ENCODE results near the gene FARSB. TPM values are rescaled to one million over a fixed set of nuclear protein-coding genes. Genes with fewer than 3 reads are reported as not detected.
"Not testable (repeated sequence)": the region's sequence is repeated elsewhere in the genome, so short reads cannot be mapped to it uniquely, and the experiment has no call there.

The FARSB gene
- polyA plus RNA-seq, 12 donors = 16.3 to 31.7 (median 27.5) TPM; not detected in 1

DNA sequence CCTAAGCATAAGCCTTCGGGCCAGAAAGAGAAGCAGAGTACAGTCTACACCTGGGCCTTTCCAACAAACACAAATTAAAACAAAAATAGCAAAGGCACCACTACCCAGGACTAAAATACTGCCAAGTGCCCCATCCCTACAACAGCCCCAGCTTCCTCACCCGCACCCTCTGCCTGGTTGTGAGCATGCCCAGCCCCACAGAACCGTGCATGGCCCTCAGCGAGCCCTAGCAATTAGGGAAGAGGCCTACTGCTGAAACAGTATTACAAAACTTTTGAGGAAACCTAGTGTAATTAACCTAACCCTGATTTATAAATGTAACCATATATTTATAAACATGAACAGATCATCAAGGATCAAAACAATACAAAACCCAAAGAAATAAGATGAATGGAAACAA lies 44.2 kb downstream of the FARSB start:
- no peak for DNase-seq

- DNase-seq = no peak
Observed at GRCh38 chr2:222610746-222611145, 45.1 kb downstream of the FARSB start.

GRCh38 chr2:222609381-222609780 lies 46.5 kb downstream of the FARSB start:
- no peak for DNase-seq

- DNase-seq = no peak
Observed at GRCh38 chr2:222608081-222608480, 47.8 kb downstream of the FARSB start.

DNA sequence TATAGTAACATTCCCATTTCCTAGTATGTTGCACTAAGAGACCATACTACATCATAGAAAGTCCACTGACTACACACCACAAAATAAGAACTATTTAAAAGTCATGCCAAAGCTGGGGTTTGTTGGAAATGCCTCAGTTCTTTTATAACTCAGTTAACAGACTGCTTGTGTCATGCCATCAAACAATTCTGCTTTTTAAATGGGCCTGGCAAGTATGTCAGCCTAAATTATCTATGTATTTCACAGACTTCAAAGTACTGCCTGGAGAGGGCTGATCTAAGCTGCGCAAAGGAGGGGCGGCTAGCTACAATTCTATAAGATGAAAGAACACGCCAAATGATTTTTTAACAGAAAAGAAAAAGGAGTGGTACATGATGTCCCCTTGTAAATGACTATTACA lies 49.6 kb downstream of the FARSB start:
- DNase-seq = no peak

DNA sequence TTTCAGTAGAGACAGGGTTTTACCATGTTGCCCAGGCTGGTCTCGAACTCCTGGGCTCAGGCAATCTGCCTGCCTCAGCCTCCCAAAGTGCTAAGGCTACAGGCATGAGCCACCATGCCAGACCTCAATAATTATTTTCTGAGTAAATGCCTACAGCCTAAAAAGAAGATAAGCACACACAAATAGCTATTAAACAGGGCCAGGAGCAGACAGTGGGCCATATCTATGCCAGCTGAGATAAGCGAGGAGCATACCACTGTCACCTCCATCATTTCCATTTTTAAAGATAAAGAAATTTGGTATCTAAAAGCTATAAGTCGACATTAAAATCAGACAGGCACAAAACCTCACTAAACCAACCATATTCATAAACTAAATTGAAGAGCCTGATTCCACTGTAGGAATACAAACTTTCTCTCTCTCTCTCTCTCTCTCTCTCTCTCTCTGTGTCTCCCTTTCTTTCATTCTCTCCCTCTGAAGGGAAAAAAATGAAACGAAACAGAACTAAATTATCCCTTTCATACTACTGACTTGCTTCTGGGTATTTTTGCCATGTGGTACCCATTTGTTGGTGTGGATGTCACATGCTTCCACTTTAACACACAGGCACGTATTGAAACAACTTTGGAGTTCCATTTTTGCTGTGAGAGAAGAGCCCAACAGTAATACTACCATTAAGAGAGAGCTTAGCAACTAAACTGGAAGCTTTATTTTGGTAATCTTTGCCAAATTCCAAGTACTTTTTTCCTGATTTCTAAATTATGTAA lies 51.0 kb downstream of the FARSB start:
- DNase-seq = no peak

GRCh38 chr2:222603501-222603900 lies 52.4 kb downstream of the FARSB start:
- no peak for DNase-seq

DNA sequence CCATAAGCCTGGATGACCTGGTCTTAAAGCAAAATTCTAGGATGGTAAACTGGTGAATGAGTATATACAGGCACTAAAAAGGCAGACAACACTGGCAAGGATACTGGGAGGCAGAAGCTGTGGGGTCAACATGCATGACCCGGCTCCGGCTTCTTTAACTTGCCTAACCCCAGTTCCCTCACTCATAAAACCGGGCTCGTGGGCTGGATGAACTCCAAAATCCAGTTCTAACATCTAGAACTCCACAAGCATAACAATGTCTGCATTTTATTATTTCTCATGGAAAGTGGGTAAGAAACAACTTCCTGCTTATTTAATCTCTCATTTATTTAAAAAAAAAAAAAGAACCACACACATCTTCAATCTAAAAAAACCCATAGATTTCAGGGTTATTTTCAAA lies 57.3 kb downstream of the FARSB start:
- DNase-seq = no peak

DNA sequence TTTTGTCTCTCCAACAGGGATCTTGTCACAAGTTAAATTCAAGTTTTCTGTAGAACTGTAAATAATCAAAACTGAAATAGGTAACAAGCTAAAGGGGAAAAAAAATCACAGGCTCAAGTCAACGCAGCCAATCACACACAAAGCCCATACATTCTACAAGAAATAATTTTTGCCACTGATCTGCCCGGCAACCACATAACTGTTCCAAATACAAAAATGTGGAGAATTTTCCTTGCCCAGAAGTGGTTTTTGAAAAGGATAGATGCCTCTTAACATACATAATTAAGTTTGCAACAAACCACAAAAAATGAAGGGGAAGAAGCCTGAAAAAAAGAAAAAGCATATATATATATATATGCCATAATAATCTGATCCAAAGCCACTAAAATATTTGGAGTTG lies 60.3 kb downstream of the FARSB start:
- DNase-seq = no peak

- DNase-seq = no peak
Observed at GRCh38 chr2:222594679-222595078, 61.2 kb downstream of the FARSB start.

DNA sequence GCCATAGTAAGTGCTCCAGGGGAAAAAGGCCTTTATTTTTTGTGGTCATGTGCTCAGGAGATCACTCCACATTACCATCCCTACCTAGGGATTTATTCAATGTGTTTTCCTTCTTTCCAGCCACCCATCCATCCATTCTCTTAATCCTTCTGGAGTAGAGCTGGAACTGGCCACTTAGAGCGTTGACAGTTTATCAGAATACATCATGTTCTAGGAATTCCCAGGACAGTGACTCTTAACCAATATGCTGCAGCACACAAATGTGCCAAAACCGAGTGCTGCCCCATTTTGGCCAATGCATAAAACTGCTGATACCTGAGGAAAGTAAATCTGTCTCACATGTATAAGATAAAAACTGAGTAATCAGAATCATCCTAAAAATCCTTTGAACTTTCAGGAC lies 63.7 kb downstream of the FARSB start:
- DNase-seq = no peak

GRCh38 chr2:222591661-222592060 lies 64.2 kb downstream of the FARSB start:
- DNase-seq = no peak

DNA sequence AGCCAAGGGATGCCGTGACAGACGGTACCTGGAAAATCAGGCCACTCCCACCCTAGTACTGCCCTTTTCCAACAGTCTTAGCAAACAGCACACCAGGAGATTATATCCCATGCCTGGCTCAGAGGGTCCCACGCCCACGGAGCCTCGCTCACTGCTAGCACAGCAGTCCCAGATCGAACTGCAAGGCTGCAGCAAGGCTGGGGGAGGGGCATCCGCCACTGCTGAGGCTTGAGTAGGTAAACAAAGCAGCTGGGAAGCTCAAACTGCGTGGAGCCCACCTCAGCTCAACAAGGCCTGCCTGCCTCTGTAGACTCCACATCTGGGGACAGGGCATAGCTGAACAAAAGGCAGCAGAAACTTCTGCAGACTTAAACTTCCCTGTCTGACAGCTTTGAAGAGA lies 71.3 kb downstream of the FARSB start:
- DNase-seq = not testable (repeated sequence)

DNA sequence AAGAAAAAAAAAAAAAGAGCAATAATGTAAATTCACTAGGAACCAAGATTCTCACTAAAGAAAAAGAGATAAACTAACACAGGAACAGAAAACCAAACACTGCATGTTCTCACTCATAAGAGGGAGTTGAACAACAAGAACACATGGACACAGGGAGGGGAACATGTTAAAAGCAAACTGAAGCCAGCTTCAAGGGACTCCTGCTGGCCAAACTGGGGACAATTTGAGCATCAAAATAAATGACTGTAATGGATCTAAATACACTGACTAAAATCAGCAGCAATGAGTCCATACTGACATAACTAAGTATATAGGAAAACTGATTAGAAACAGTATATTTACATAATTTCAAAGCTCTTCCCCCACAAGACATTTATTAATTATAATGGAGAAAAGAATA lies 73.0 kb downstream of the FARSB start:
- no peak for DNase-seq

DNA sequence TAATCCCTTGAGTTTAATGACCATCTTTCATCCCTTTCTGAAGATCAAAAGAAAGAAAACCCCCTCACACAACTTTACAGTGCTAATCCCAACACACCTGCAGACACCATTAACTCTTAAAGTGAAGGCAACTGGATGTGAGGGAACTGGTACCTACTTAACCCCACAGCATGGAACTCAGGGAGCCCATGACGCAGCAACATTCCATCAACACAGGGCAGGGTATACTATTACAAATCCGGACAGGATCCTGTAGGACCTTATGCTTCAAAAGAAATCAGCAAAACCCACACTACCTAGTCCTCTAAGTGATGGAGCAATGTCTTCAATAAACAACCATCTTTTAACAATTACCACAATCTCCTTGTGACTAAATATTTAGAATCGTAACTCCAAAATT lies 78.6 kb downstream of the FARSB start:
- DNase-seq = no peak

- no peak for DNase-seq
Observed at GRCh38 chr2:222576171-222577081, 79.5 kb downstream of the FARSB start.

GRCh38 chr2:222575618-222576017 lies 80.3 kb downstream of the FARSB start:
- DNase-seq = no peak

- no peak for DNase-seq
Observed at GRCh38 chr2:222572751-222573174, 83.1 kb downstream of the FARSB start.

- DNase-seq = no peak
Observed at GRCh38 chr2:222572264-222572721, 83.6 kb downstream of the FARSB start.

DNA sequence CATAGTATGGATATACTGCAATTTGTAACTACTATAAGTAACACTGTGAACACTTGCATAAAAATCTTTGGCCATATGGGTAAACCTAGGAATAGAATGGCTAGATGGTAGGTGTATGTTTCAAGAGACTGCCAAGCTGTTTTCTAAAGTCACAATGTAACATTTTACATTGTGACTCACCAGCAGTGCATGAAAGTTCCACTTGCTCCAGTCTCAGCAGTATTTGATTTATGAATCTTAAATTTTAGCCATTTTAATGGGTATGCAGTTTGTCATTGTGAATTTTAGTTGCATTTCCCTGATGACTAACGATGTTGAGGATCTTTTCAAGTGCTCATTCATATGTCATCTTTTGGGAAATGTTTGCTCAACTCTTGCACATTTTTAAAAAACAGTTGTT lies 86.1 kb downstream of the FARSB start:
- no peak for DNase-seq

- DNase-seq = peak; percentile 50
Observed at GRCh38 chr2:222568865-222569264, 87.0 kb downstream of the FARSB start.

DNA sequence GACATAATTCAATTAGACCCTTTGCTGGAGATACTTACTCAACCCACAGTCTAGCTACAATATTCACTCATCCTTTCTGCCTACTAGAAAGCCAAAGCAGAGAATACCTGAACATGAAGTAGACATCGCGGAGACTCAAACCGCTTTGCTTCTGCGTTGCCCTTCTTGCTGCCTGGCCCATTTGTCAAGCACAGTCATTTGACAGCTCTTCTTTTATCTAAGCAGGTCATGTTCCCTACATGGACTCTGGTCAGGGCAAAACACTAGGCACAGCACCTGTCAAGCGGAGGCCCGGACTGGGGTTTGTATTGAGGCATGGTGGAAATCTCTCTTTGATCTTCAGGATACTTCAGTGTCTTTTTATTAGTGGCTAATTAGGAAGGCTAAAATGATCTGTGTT lies 89.7 kb downstream of the FARSB start:
- no peak for DNase-seq

DNA sequence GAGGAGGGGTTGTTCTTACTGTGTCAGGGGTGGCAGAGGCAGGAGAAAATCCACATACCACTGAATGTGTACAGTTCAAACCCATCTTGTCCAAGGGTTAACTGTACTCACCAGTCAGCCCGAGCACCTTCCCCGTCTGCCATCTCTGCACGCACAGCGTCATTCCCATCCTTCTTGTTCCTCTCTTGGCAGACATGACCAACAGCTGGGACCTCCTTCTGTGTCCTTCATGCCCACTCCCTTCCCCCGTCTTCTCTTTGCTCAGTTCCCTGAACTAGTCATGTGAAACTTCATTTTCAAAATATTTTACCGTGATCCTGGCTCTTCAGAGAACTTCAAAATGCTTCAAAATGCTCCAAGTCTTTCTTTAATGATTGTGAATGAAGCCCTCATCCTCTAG lies 92.0 kb downstream of the FARSB start:
- no peak for DNase-seq
